GM11168 (cell line): ENCODE data around the gene IL23R.

Experiments used
- in situ Hi-C: fragments of 300-500 bp; cut with MboI; formaldehyde crosslinking; loops from one replicate; pipeline ENCODE4 v1.12.0; 2022; ENCODE audit warnings: low sequenced_read_pairs; ENCODE audit not compliant: unreplicated experiment

Gene IL23R, protein sequence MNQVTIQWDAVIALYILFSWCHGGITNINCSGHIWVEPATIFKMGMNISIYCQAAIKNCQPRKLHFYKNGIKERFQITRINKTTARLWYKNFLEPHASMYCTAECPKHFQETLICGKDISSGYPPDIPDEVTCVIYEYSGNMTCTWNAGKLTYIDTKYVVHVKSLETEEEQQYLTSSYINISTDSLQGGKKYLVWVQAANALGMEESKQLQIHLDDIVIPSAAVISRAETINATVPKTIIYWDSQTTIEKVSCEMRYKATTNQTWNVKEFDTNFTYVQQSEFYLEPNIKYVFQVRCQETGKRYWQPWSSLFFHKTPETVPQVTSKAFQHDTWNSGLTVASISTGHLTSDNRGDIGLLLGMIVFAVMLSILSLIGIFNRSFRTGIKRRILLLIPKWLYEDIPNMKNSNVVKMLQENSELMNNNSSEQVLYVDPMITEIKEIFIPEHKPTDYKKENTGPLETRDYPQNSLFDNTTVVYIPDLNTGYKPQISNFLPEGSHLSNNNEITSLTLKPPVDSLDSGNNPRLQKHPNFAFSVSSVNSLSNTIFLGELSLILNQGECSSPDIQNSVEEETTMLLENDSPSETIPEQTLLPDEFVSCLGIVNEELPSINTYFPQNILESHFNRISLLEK

DNA sequence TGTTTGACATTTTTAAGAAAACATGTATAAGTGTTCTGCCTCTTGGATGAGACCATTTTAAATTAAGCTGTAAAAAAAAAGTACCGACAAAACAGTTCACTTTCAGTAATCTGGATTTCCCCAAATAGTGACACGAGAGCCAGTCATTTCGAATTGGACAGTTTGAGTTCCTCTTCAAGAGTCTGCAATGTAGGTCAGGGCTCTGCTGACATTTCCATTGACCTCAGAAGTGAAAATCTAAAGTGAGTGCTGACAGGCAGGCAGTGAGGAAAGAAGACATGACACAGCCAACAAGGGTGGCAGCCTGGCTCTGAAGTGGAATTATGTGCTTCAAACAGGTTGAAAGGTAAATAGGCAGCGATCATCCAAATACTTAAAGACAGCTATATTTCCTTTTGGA, at the start of gene IL23R:
Gene IL23R, plus strand, starts transcription at position 259 of the 400 bp plus-strand sequence. CDS start 1,667 bp downstream, outside the sequence.
- in situ Hi-C loops = no loop called here

DNA sequence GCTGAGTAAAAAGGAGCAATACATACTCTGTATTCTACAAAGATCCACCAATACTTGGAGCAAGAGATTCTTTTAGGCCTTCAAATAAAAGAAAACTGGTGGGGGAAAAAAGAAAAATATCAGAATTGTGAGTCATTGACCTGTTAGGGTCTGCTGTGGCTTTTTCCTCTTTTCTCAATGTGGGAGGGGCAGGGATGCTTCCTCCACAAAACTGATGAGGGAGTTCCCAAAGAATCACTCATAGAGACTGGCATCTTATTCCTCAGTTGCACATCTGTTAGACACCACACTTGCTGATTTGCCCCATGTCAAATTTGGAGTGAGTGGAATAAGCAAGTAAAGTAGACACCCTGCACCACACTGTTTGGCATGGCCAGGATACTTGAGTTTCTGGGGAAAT, 48.1 kb upstream of the IL23R start:
- in situ Hi-C loops = no loop called here

DNA sequence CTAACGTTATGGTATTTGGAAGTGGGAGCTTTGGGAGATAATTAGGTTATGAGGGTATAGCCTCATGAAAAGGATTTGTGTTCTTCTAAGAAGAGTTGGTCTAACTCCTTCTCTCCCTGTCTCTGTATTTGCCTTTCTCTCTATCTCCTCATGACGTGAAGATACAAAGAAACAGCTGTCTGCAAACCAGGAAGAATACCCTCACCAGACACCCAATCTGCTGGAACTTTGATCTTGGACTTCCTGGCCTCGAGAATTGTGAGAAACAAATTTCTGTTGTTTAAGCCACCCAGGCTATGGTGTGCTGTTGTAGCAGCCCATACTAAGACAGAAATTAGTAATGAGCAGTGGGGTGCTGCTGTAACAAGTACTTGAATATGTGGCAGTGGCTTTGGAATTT, 47.6 kb upstream of the IL23R start:
- in situ Hi-C loops = no loop called here

DNA sequence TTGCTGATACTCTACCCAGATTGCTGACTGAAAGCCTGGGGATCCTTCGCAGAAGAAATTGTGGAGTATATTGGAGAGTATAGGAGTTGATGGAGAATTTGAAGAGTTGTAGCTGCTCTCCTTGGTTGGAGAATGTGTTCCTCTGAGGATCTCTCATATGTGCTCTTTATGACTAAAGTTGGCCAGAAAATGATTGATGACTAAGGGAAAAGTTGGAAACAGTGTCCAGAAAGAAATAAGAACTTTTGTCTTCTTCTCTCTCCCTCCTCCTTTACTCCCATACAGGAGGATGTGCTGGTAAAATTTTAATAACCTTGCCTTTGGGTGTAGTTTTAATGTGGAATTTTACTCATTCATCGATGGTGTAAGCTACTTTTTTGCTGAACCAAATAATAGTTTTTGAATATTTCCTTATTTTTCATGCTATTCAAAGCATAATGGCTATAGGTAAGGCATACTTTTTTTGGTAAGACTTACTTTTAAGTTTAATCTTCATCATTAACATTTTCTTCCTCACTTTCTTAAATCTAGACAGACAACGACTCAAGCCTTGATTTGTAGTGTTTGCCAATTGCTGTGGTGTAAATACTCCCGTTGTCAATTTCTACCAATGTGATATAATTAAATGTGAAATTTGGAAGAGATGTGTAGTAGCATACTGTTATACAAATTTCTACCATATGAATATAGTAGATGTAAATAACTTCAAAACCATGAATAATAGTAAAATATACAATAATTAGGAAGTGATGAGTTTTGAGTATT, 45.2 kb upstream of the IL23R start:
- in situ Hi-C loops = no loop called here

DNA sequence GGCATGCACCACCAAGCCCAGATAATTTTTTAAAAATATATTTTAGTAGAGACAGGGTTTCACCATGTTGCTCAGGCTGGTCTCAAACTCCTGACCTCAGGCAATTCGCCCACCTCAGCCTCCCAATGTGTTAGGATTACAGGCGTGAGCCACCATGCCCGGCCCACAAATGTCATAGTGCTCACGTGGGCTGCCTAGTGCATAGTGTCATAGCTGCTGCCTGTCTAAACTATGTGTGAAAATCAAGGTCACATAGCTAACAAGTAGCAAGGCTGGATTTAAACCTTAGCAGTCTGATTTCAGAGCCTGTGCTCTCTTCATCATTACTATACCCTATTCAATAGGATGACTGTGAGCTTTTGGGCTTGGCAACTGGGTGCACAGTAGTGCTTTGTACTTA, 41.8 kb upstream of the IL23R start:
- in situ Hi-C loops = no loop called here

DNA sequence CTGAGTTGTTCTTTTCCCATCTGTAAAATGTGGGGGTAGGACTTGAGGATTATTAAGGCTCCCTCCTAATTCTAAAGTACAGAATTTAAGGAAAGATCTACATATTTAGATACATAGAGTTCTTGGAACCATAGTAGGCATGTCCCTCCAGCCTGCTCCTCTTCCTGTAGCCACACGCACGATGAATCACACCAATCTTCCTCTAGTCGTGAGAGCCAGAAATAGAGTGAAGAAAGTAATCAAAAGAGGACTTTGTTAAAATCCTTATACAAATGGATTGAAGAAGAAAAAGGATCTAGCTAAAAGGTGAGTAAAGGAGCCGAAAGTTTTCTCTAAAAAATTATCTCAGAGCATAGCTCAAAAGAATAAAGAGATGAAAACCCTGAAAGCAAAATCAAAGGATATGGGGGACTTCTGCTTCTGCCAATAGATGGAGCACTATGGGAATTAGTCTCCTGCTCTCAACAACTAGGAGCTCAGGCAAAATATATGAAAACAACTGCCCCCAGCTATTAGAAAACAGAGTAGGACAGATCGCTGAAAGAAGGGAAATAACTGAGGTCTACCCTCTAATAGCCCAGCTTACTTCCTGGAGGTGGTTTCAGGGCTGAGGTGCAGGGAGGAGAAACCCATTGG, 40.0 kb upstream of the IL23R start:
- in situ Hi-C loops = loop anchor here (25.0 kb wide), 1 partner anchor 364 kb away; the partner anchor contains the start of gene DYNLT5

DNA sequence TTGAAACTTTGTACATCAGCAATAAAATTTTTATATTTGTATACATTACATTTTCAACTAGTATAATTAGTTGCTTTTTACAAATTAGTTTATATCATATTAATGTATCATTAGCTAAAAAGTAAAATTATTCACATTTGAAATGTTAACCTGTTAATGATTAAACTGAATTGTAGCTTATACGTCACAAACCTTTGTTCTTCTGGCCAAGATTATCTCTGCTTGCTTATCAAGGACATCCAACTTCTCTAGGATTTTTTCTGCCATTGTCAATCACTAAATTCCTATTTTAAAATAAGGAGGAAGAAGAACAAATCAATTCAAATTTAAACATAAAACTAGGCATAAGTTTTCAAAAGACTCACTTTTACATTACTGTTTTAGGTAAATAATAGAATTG, 39.3 kb upstream of the IL23R start:
- in situ Hi-C loops = loop anchor here (25.0 kb wide), 1 partner anchor 365 kb away; the partner anchor contains the start of gene DYNLT5

DNA sequence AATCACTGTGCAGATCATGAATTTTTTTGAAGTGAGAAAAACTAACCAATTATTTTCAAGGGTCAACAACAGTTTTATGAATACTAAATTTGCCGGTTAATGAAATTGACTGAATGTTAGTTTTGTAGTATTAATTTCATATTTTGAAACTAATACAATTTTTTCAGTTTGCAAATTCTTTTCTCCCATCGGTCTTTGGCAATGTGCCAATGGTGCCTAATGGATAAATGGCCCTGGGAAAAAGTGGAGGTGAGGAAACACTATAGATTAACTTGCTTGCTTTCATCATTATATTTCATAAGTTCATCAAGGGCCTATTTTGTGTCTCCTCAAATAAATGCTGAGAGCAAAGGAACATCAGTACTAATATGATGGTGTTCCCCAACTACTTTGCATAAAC, 35.6 kb upstream of the IL23R start:
- in situ Hi-C loops = loop anchor here (25.0 kb wide), 1 partner anchor 368 kb away; the partner anchor contains the start of gene DYNLT5

DNA sequence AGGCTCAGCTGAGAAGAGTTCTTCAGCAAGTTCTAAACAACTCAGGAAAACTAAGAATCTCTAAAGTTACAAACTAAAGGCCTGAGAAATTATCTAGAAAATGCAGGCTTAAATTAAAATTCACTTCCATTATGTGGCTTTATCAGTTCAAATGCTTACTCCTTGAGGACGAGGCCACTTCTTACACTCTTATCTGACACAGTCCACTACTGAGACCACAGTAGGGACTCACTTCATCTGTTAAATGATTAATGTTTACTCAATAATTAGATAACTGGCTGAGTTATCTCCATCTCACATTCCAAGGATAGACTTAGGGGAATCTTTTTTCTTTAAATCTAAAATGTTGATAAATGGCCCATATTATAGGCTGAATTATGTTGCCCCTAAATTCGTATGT, 33.1 kb upstream of the IL23R start:
- in situ Hi-C loops = loop anchor here (25.0 kb wide), 1 partner anchor 371 kb away; the partner anchor contains the start of gene DYNLT5

DNA sequence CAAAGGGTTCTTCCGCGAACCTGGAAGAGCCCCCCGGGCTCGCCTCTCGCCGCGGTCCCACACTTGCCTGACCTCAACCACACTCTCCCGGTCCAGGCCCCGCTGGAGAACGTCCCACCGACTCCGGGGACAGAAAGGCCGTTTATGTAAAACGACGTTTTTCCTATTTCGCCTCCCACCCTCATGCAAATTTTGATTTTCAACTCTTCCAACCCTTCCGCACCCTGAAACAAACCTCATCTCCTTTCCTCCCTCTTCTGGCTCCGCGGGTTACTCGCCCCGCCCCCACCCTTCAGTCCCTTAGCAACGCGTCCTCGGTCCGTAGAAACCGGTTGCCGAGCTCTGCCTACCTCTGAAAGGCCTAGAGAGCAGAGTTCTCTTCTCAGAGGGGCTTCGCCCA, 31.6 kb upstream of the IL23R start, which contains the start of gene C1orf141:
Gene C1orf141, minus strand, starts transcription at position 276 of the 400 bp plus-strand sequence. CDS start 7,730 bp downstream, outside the sequence.
- in situ Hi-C loops = loop anchor here (25.0 kb wide), 1 partner anchor 372 kb away; the partner anchor contains the start of gene DYNLT5

DNA sequence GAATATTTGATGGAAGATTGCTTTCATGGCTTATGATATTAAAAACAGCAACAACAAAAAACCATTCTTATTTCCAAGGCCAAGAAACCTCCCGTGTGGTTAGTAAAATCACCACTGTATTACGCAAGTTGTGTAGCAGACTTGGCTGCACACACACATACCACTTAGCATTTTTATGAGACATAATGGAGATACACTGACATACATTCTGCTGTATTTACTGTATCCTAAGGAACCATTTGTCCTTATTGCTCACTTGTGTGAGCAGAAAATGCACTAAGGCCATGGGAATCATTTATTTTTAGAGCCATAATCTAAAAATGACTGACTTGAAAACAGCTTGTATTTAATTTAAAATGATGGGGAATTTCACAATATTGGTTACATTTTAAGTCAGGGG, 30.9 kb upstream of the IL23R start:
- in situ Hi-C loops = loop anchor here (25.0 kb wide), 1 partner anchor 373 kb away; the partner anchor contains the start of gene DYNLT5

DNA sequence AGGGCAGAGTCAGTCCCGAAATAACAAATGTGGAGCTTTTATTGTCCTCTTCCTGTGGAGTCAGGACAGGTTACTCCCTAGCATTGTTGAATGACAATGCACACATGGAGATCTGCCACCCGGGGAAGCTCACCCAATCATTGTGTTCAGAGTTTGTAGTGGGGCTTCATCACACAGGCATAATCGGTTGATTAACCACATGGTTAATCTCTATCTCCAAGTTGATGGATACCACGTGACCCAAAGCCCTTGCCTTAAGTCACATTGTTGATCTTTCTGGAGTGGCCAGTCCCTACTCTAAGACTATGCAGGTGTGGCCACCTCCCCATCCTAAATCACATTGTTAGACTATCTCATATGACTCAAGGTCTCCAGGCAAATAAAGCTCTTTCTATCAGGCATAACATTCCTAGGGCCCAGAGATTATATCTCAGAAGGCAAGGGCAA, 28.9 kb upstream of the IL23R start:
- in situ Hi-C loops = loop anchor here (25.0 kb wide), 1 partner anchor 375 kb away; the partner anchor contains the start of gene DYNLT5

DNA sequence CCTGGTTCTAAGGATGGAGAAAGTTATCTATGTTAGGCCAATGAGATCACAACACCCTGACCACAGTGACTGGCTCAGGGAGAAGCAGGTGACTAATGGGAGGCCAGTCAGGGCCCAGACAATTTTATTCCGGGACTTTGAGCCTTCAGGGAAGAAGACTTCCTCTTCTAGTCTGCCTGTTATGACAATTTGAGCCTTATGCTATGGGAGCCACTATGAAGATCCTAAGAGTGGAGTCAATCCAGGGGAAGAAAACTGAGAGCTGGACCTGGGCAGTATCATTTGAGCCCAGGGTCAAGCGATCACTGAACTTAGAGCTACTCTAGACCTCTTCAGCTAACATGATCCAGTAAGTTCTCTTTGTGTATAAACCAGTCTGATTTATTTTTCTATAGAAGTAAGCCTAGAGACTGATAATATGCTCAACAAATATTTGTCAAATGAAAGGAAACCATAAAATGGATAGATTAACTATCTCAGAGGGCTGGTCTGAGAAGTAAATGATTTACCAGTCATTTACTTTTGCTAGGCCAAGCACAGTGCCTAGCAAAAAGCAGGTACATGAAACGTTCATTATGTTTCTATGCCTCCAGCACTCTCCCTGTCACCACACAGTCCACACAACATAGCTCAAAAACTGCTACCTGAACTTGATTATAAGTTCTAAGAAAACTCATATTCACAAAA, 27.3 kb upstream of the IL23R start:
- in situ Hi-C loops = loop anchor here (25.0 kb wide), 1 partner anchor 377 kb away; the partner anchor contains the start of gene DYNLT5

DNA sequence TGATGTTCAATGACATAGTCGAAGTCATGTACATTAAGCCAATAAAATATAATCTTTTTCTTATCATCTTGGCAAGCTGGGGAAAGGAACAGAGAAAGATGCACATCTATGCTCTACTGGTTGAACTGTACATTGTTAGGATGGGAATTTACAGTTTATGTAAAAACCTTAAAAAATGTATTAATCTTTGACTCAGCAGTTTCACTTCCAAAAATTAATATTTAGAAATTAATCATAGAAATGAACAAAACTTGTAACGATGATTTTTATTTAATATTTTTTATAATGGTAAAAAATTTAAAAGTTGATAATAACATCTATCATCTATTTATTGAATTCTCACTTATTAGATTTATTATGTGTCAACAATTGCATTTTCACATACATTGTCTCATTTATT, 25.8 kb upstream of the IL23R start:
- in situ Hi-C loops = loop anchor here (10.0 to 25.0 kb wide), 2 partner anchors 136 to 378 kb away; partner anchors contain the start of gene DYNLT5

DNA sequence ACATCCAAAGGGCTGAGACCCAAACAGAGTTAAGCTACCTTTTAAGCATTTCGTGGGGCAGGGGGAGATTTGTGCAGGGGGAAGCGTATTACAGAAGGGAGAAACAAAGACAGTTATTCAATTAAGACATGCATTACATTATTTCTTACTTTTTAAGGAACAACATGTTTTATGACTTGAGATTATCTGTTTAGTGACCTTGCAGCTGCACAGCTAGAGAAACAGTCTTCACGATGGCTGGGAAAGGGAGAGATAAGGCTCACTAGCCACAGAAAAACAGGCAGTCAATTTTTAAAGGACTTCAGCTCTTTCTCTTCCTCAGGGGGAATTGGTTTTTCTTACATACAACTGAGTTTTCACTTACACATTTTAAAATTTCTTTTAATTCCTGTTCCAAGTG, 24.4 kb upstream of the IL23R start:
- in situ Hi-C loops = loop anchor here (10.0 to 25.0 kb wide), 2 partner anchors 137 to 380 kb away; partner anchors contain the start of gene DYNLT5

DNA sequence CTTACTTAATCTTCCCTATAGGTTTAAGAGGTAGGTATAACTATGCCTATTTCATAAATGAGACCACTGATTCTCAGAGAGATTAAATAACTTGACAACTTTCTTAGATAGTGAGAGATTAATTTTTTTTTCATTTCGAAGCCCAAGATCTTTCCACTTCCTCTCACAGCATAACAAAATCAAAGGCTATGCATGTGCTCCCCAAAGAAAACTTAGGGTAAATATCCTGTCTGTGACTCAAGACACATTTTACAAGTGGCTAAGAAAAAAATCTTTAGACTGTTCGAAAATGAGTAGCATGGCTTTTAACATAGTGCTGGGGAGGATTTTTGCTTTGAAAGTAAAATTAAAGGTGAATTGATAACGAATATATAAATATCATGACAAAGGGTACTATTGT, 23.3 kb upstream of the IL23R start:
- in situ Hi-C loops = loop anchor here (10.0 to 25.0 kb wide), 2 partner anchors 138 to 381 kb away; partner anchors contain the start of gene DYNLT5

DNA sequence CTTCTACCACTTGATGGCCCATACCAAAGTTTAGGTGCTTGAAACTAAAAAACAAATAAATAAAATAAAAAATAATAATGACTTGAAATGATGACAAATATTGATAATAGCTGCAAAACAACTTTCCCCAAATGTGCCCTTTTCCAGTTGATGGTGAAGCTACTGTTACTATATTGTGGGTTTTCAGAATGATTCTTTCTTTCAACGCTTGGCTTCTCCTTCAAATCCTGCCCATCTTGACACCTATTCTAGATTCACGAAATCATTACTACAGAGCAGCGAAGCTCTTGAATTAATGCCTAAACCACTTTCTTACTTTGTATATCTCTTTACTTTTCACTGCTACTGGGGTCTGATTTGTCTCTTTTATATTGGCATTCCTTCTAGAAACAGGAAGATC, 22.3 kb upstream of the IL23R start:
- in situ Hi-C loops = loop anchor here (10.0 to 25.0 kb wide), 2 partner anchors 139 to 382 kb away; partner anchors contain the start of gene DYNLT5

DNA sequence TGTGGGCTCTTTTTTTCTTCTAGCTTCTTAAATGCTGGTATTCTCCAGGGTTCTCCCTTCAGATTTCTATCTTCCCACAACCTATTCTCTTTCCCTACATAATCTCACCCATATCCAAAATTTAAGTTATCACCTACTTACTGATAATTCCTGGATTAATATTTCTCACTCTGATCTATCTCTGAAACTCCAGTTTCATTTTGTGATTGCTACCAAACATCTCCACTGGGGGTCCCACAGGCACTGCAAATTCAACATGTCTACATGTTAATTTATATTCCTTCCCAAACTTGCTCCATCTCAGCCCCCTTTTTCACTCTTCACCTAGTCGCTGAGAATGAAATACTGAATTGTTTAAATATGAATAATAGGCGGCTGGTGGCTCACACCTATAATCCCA, 21.6 kb upstream of the IL23R start:
- in situ Hi-C loops = loop anchor here (10.0 to 25.0 kb wide), 2 partner anchors 140 to 382 kb away; partner anchors contain the start of gene DYNLT5

DNA sequence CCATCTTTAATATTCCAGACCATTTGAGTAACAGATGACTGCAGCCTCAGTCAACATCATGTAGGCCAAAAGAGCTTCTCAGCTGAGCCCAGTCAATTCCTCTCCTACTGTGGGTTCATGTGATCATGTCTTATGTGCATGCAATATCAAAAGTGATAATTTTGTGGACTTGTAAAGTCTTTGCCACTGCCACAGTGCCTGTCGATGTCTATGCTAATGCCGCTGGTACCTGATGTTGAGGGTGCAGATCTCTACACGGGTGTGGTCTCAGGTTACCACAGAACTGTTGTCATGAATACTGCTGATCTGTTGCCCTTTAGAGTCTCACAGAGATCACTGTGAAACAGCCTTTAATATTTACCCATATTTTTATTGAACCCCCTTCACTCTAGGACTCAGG, 20.2 kb upstream of the IL23R start:
- in situ Hi-C loops = loop anchor here (10.0 to 25.0 kb wide), 2 partner anchors 141 to 384 kb away; partner anchors contain the start of gene DYNLT5
